ENCODE data around the gene MCTP2.
"Not testable (repeated sequence)": the region's sequence is repeated elsewhere in the genome, so short reads cannot be mapped to it uniquely, and the experiment has no call there.

The MCTP2 gene

DNA sequence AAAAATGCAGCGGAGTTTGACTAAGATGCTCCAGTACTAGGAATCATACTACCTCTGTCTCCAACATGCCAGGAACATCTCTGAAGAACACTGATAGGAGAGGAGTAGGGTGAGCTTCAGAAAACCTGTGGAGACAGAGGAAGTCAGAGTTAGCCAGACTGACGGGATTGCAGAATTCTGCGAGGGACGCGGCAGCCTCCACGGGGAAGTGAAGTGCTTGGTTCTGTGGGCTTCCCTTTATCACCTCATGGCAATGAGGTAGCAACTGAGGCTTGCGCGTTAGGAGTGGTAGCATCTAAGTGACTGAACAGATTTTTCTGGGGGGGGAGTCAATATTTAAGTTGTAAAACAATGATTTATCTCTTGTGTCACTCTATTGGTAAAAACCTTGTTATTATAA, 226.3 kb downstream of the MCTP2 start:
- DNase-seq, result no peak

DNA sequence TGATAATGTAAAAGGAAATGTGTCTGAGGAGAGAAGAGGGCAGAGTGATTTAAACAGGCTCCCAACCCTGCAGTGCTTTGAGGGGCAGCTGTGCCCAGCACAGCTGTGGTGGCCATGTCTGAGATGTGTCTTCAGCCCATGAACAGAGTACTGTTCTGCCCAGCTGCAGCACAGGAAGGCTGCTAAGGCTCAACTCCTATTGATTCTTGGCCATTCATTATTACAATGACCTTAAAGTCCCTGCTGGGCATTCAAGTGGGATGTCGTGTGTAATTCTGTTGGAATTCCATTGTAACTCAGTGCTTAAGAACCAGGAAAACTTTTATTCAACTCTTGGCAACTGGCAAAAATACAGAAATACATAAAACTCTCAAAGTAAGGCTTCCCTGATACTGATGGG, 229.3 kb downstream of the MCTP2 start:
- DNase-seq, result no peak

GRCh38 chr15:94467034-94467433, 235.7 kb downstream of the MCTP2 start:
- DNase-seq, result no peak

DNA sequence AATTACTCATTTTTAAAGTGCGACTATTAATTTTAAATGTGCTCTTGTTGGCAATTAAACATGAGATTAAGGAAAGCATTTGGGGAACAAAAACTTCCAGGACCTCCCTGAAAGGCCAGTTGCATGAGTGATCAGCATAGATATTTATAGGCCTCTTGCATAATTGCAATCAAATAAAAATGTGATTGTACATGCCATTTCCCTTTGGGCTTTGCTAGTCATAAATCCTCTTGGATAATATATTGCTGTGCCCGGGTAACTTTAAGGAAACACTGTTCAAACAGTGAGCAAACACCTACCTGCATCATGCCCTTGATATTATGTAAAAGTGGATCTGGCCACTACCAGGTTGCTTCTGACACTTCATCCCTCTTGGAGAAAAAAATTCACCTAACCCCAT, 239.1 kb downstream of the MCTP2 start:
- no peak for DNase-seq

DNA sequence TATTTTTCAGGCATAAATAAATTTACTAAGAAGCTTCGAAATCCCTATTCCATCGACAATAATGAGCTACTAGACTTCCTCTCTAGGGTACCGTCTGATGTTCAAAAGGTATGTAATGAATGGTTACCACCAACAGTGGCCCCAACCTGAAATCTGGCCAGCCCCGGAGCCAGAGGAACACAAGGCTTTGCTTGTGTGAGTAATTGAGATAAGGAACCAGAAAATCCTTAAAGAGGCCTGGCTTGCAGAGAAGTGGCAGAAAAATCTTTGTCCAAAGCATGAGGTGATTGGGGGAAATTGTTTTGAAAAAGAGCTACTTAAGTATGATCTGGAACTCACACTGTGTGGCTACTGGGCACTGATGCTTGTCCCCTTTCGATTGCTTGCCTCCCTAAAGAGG, 245.3 kb downstream of the MCTP2 start:
- no peak for DNase-seq

- DNase-seq, result no peak
Observed at GRCh38 chr15:94477913-94478553, 246.7 kb downstream of the MCTP2 start.

GRCh38 chr15:94478763-94479162, 247.4 kb downstream of the MCTP2 start:
- no peak for DNase-seq

GRCh38 chr15:94480289-94480834, 249.0 kb downstream of the MCTP2 start:
- DNase-seq, result no peak

DNA sequence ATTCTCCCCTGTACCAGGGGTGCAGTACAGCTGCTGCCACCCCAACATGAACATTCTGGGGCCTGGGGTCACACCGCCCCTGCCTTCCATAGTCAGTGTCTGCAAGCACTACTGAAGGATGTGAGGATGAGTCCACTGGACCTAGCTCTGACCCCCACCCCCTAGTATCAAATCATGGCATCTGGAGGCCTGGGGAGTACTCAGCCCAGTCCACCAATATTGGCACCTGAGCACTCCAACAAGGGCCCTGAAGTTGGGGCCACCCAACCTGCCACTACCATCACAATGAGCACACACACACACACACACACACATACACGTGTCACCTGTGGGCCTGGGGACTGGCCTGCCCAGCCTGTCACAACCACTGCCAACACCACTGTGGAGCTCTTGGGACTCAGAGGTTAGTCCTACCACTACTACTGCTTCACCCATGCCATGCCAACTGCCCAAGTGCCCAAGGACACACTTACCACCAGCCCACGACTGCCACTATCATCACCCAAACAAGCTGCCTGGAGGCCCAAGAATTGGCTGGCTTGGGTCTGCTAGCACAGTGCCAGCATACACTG, 253.9 kb downstream of the MCTP2 start:
- DNase-seq, result no peak

DNA sequence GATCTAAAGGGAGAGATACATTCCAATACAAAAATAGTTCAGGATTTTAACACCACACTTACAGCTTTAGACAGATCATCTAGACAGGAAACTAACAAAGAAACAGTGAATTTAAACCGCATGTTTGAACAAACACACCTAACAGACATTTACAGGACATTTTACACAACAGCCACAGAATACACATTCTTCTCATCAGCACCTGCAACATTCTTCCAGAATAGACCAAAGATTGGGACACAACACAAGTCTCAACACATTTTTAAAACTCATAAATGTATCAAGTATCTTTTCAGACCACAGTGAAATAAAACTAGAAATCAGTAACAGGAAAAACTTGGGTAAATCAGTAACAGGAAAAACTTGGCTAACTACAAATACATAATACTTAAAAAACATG, 256.3 kb downstream of the MCTP2 start:
- no peak for DNase-seq

- DNase-seq, result no peak
Observed at GRCh38 chr15:94493176-94493575, 261.8 kb downstream of the MCTP2 start.

DNA sequence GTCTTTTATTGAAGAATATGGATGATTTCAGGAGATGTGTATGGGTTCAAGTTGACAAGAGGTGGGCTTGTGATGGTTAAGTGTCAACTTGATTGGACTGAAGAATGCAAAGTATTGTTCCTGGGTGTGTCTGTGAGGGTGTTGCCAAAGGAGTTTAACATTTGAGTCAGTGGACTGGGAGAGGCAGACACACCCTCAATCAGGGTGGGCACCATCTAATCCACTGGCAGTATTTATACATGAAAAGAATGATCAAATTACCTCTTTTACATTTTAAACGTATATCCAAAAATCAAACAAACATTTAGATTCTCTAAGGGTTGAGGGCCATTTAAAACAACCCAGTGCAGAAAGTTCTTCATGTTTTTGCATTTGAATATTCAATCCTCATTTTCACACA, 262.2 kb downstream of the MCTP2 start:
- not testable (repeated sequence) for DNase-seq

GRCh38 chr15:94494732-94495131, 263.4 kb downstream of the MCTP2 start:
- DNase-seq, result no peak

DNA sequence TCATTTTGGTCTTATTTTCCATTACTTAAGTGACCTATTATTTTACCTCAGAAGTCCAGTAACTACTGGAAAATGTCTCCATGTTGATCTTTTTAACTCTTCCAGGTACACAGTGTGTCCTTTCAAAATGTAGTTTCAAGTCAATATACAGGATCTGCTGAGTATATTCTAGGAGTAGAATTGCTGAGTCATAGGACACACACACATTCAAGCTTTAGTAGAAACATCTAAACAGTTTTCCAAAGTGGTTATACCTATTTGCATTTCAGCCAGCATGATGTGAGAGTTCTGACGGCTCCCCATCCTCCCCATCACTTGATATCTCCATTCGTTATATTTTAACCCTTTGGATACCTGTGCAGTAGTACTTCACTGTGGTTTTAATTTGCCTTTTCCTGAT, 271.9 kb downstream of the MCTP2 start:
- DNase-seq, result no peak

- no peak for DNase-seq
Observed at GRCh38 chr15:94509259-94509658, 277.9 kb downstream of the MCTP2 start.

- DNase-seq, result no peak
Observed at GRCh38 chr15:94522125-94522524, 290.8 kb downstream of the MCTP2 start.

- DNase-seq, result no peak
Observed at GRCh38 chr15:94523873-94524272, 292.5 kb downstream of the MCTP2 start.

- DNase-seq, result no peak
Observed at GRCh38 chr15:94524565-94524964, 293.2 kb downstream of the MCTP2 start.

DNA sequence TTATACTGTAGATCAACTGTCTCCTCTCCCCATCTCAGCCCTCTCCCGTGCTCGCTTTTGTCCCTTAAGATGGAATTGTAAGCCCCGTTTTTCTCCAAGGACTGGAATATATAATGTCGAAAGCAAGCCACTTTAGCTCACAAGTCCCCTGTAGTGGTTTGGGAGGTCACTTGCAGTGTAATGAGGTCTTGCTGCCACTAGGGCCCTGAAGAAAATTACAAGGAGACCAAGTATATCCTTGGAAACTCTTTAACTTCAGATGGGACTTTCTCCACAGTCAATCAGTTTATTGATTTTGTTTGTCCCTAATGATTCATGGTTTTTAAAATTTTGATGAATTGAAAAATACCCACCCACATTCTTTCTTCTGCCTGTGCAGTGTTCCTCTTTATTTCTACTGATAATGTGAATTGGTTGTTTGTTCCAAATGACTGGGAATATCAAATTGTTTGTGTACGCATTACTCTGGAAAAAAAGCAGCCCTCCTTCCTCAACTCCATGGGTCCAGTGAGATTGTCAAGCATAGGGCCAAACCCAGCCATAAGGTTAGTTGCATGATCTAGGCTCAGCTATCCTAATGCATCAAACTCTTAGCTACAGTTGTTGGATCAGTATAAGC, 294.8 kb downstream of the MCTP2 start:
- no peak for DNase-seq

DNA sequence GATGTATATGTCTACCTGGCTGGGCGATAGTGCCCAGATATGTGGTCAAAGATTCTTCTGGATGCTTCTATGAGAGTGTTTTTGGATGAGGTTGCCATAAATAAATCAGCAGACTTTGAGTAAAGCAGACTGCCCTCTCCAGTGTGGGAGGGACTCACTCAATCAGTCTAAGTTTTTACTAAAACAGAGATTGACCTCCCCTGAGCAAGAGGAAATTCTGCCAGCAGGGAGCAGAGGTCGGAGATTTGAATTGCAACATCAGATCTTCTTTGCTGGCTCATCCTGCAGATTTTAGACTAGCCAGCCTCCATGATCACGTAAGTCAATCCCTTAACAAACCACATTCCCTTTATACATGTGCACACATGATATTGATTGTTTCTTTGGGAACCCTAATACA, 300.9 kb downstream of the MCTP2 start:
- DNase-seq, result no peak
